Testis (tissue), 3 donors: ENCODE results near the gene NTM. TPM values are rescaled to one million over a fixed set of nuclear protein-coding genes. Genes with fewer than 3 reads are reported as not detected.

Experiments used
- DNase-seq: peaks from one replicate; pipeline ENCODE4 v3.0.0-alpha.2; 2019
- H3K27ac ChIP-seq, 2 donors: fragments of 200-600 bp; sonication (generic); one replicate each; pipeline ENCODE4 v1.5.1; 2019
- H3K27me3 ChIP-seq: fragments of 200-600 bp; sonication (generic); one replicate; pipeline ENCODE4 v1.5.1; 2019
- H3K36me3 ChIP-seq: fragments of 200-600 bp; sonication (generic); one replicate; pipeline ENCODE4 v1.5.1; 2017; ENCODE audit warnings: low read depth; ENCODE audit errors: missing control alignments
- H3K4me1 ChIP-seq: fragments of 200-600 bp; sonication (generic); one replicate; pipeline ENCODE4 v1.5.1; 2019
- H3K4me3 ChIP-seq, 2 donors: fragments of 200-600 bp; sonication (generic); one replicate each; pipeline ENCODE4 v1.5.1; 2017 to 2019
- H3K9me3 ChIP-seq: fragments of 200-600 bp; sonication (generic); one replicate; pipeline ENCODE4 v1.5.1; 2017
- CTCF ChIP-seq, 3 experiments: fragments of 450-650 bp in 2 of 3; fragments of 200-600 bp in 1 of 3; sonication (generic) in 1 of 3; IDR thresholded peaks; one replicate each; pipeline ENCODE4 v1.5.1; 2016 to 2019; ENCODE audit warnings: antibody characterized with exemption in 3 of 3, mild to moderate bottlenecking in 2 of 3, moderate library complexity in 1 of 3
- POLR2A ChIP-seq: fragments of 450-650 bp; IDR thresholded peaks from one replicate; pipeline ENCODE4 v1.6.1; 2017; ENCODE audit warnings: antibody characterized with exemption, mild to moderate bottlenecking, moderate library complexity
- WGBS, 2 donors: methylation state at CpG; one replicate each; pipeline ENCODE4 v1.1.5; 2018; 5-methylcytosine and 5-hydroxymethylcytosine counted together
- intact Hi-C: fragments of 100-400 bp; cut with DNase I; formaldehyde crosslinking; loops from one replicate; pipeline ENCODE4 v1.15.1; 2023; ENCODE audit warnings: low total_unique reads
- polyA plus RNA-seq: library from polyadenylated mRNA; stranded (reverse); fragments of 350-450 nt; fragmentation: Illumina TruSeq; extraction: RNeasy Lipid Tissue Mini Kit (QIAGEN cat#74804); gene quantifications from one replicate; pipeline ENCODE4 v1.2.3, GENCODE V29; 2014; ENCODE audit warnings: low read depth, low replicate concordance; ENCODE audit not compliant: insufficient read depth
- total RNA-seq, 2 donors: library from RNA; depleted of rRNA; stranded (reverse); fragments of >200 nt; gene quantifications; one replicate each; pipeline ENCODE4 v1.2.3, GENCODE V29; 2016

The NTM gene
- total and polyA plus RNA-seq, 3 donors from 2014 or later, result 1.7 to 4.5 (median 1.8) TPM

GRCh38 chr11:131652231-131652630, 281.8 kb downstream of the NTM start:
- no peaks in the 10 kb centered on the region for H3K9me3 ChIP-seq
- intact Hi-C loops, result no loop called here
- no peak for DNase-seq
- no peak for TF ChIP-seq CTCF (IDR thresholded peaks at IDR 0.05)
- TF ChIP-seq POLR2A, result no peak
- no peaks in the 10 kb centered on the region for H3K4me1 ChIP-seq
- H3K27ac ChIP-seq, result no peak overlapping the region
- H3K27me3 ChIP-seq, result no peaks in the 10 kb centered on the region
- H3K36me3 ChIP-seq, result no peaks in the 10 kb centered on the region
- H3K4me3 ChIP-seq, result no peak overlapping the region
- 34 to 43% methylated on average over 2 of the region's 2 CpGs for WGBS, 2 donors

- intact Hi-C loops, result no loop called here
- TF ChIP-seq CTCF (IDR thresholded peaks at IDR 0.05) (no peak), POLR2A (no peak)
- WGBS, 2 donors, result 74 to 82% methylated on average over 5 of the region's 5 CpGs
- Histone ChIP-seq H3K27me3 (no peaks in the 10 kb centered on the region), H3K9me3 (no peaks in the 10 kb centered on the region), H3K4me3 (no peak overlapping the region), H3K27ac (no peak overlapping the region), H3K4me1 (no peaks in the 10 kb centered on the region), H3K36me3 (no peaks in the 10 kb centered on the region)
- no peak for DNase-seq
Measured at GRCh38 chr11:131653260-131653659, 282.8 kb downstream of the NTM start.

- no peaks in the 10 kb centered on the region for H3K4me1 ChIP-seq
- intact Hi-C loops, result no loop called here
- H3K27me3 ChIP-seq, result no peaks in the 10 kb centered on the region
- no peak overlapping the region for H3K27ac ChIP-seq
- no peaks in the 10 kb centered on the region for H3K9me3 ChIP-seq
- WGBS, 2 donors, result 88 to 98% methylated on average over 10 of the region's 10 CpGs
- H3K36me3 ChIP-seq, result no peaks in the 10 kb centered on the region
- TF ChIP-seq CTCF (IDR thresholded peaks at IDR 0.05) (no peak), POLR2A (no peak)
- H3K4me3 ChIP-seq, result no peak overlapping the region
- no peak for DNase-seq
Measured at GRCh38 chr11:131654849-131655248, 284.4 kb downstream of the NTM start.

GRCh38 chr11:131656179-131656838, 285.9 kb downstream of the NTM start:
- H3K27me3 ChIP-seq, result no peaks in the 10 kb centered on the region
- DNase-seq, result no peak
- no peaks in the 10 kb centered on the region for H3K36me3 ChIP-seq
- 79 to 81% methylated on average over 9 of the region's 9 CpGs for WGBS, 2 donors
- H3K27ac ChIP-seq, result no peak overlapping the region
- no peaks in the 10 kb centered on the region for H3K4me1 ChIP-seq
- intact Hi-C loops, result no loop called here
- no peaks in the 10 kb centered on the region for H3K9me3 ChIP-seq
- TF ChIP-seq CTCF (IDR thresholded peaks at IDR 0.05) (no peak), POLR2A (no peak)
- H3K4me3 ChIP-seq, result no peak overlapping the region

- no peaks in the 10 kb centered on the region for H3K9me3 ChIP-seq
- H3K4me3 ChIP-seq, result no peak overlapping the region
- TF ChIP-seq POLR2A (no peak), CTCF (IDR thresholded peaks at IDR 0.05) (no peak)
- H3K36me3 ChIP-seq, result no peaks in the 10 kb centered on the region
- H3K27me3 ChIP-seq, result no peaks in the 10 kb centered on the region
- intact Hi-C loops, result no loop called here
- DNase-seq, result no peak
- no peaks in the 10 kb centered on the region for H3K4me1 ChIP-seq
- H3K27ac ChIP-seq, result no peak overlapping the region
- WGBS, 2 donors, result 60 to 82% methylated on average over 9 of the region's 9 CpGs
Measured at GRCh38 chr11:131656839-131657211, 286.4 kb downstream of the NTM start.
